Fibroblast of villous mesenchyme (primary cell): ENCODE results near the gene RNU7-1. TPM values are rescaled to one million over a fixed set of nuclear protein-coding genes. Genes with fewer than 3 reads are reported as not detected.
A peak's percentile ranks its signal among the peaks of the same experiment; 100 is the strongest.

Experiments used
- DNase-seq: peaks from one replicate; pipeline ENCODE4 v3.0.0-alpha.2; 2010; ENCODE audit warnings: low read depth
- H3K4me3 ChIP-seq: 2 replicates; pipeline ENCODE4 v1.5.1; 2011; ENCODE audit warnings: low read depth, mild to moderate bottlenecking, low read length
- total RNA-seq: library from RNA; depleted of rRNA; stranded (reverse); fragments of >200 nt; gene quantifications from 2 replicates; pipeline ENCODE4 v1.2.3, GENCODE V29; 2012
- TF ChIP-seq, protein P1 (sequence below): IDR thresholded peaks from 2 replicates; pipeline ENCODE4 v1.5.1; 2012; ENCODE audit warnings: low read depth, mild to moderate bottlenecking, low read length; ENCODE audit not compliant: insufficient read depth

RNU7-1 gene
- total RNA-seq, 1 donor, result not detected

DNA sequence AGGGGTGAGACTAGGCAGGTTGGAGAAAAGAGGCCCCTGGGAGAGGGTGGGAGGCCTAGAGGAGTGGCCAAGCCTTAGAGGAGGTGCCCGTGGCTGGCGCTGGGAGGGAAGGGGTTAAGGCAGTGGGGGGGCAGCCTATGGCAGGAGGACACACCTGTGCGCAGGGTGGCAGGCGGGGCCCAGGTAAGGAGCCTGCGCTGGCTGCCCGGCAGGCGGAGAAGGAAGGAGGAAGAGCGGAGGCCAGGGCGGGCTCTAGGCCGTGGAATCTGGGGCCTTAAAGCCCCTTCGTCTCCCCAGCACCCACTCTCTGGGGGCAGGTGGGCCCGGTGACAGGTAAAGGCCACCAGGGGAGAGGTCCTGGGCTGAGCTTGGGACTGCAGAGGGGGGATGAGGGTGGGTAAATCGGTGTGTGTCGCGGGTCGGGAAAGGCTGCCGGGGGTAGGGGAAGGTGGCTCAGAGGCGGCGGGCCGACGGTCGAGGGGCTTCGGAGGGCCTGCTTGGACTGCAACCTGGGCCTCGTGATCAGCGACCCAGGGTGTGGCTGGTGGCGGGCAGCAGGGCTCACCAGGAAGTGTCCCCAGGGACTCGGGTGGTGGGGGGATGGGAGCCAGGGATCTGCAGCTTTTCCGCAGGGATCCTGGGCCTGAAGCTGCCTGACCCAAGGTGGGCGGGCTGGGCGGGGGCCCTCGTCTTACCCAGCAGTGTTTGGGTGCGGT, 19.6 kb downstream of the RNU7-1 start:
- H3K4me3 ChIP-seq, result no peak overlapping the region
- TF ChIP-seq, protein P1, sequence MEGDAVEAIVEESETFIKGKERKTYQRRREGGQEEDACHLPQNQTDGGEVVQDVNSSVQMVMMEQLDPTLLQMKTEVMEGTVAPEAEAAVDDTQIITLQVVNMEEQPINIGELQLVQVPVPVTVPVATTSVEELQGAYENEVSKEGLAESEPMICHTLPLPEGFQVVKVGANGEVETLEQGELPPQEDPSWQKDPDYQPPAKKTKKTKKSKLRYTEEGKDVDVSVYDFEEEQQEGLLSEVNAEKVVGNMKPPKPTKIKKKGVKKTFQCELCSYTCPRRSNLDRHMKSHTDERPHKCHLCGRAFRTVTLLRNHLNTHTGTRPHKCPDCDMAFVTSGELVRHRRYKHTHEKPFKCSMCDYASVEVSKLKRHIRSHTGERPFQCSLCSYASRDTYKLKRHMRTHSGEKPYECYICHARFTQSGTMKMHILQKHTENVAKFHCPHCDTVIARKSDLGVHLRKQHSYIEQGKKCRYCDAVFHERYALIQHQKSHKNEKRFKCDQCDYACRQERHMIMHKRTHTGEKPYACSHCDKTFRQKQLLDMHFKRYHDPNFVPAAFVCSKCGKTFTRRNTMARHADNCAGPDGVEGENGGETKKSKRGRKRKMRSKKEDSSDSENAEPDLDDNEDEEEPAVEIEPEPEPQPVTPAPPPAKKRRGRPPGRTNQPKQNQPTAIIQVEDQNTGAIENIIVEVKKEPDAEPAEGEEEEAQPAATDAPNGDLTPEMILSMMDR, result no peak
- no peak for DNase-seq

DNA sequence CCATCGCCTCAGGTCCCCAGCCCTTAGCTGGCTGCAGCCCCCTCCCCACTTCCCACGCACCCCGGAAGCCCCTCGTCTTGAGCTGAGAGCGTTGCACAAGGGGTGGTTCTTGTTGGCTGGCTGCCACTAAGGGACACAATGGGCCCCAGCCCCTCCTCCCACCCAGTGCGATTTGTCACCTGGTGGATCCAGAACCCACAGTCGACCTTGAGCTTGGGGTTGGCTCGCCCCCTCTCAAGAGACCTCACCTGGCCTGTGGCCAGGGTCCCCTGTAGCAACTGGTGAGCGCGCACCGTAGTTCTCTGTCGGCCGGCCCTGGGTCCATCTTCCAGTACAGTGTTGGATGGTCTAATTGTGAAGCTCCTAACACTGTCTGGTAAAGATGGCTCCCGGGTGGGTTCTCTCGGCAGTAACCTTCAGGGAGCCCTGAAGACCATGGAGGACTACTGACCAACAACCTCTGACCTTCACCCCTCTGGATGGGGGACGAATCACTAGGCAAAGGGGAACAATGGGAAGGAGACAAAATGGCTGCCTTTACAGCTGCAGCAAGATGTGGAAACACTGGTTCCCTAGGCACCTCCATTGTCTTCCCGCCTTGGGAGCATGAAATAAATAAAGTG, 20.3 kb downstream of the RNU7-1 start:
- TF ChIP-seq, protein P1, result no peak
- DNase-seq, result no peak
- H3K4me3 ChIP-seq, result no peak overlapping the region

DNA sequence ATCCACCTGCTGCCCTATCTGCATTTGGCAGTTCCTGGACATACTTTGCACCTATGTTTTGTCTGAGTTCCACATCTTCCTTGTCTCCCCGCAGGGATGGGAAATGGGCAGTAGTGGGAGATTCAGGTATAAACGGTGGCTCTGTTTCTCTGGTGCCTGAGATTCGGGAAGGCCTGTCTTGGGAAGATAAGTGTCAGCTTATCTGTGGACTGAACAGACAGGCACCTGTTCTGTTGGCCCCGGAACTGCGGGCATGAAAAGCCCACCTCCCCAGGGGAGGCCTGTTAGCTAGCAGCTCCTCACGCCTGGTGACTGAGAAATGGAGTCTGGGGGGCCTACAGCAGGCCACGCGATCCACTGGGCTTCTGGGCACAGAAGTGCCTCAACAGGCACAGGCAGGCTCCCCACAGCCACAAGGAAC, 21.0 kb downstream of the RNU7-1 start:
- no peak for DNase-seq
- TF ChIP-seq, protein P1, result no peak

DNA sequence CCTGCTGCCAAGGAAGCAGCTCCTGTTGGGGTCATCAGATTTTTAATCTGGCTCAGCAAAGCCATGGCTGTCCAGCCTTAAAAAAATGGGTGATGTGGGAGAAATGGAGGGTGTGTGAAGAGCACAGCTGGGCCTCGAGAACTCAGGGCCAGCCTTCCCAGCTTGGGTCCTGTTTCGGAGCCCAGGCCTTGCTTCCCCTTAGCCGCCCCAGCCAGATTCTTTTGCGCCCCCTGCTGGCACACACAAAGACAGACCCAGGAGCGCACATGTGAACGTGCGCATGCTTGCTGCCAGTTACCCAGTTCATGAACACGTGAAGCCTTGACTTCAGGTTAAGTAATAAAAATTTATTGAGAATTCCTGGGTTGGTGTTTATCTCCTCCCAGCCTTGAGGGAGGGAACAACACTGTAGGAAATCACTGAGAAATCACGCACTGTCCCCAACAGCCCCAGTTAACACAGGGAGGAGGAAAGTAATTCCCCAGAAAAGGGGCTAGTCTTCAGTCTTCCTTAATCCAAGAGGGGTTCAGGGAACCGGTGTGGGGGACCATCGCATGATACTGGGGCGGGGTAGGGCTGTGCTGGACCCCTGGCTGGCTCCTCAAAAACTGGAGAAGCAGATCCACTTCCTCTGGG, 21.5 kb downstream of the RNU7-1 start:
- TF ChIP-seq, protein P1, result peak; percentile 91
- peak; percentile 90 for DNase-seq

More for the DNA sequence above, 21.0 kb downstream of the RNU7-1 start:
- H3K4me3 ChIP-seq, result no peak overlapping the region

DNA sequence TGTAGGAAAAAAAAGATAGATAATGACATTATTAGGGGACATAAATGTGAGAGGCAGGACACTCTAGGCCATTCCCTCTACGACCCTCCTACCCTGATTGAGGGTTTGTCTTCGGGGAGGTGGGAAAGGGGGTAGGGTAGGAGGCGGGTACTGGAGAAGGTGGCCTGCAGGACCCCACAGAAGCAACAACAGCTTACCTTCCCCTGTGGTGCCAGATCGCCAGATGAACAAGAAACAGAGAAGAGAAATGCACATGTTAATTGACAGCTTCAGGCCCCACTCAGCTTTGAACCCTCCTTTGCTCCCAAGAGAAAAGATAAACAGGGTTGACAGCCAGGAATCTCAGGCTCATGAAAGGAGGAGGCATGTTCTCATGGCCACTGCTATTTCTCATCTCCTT, 22.1 kb downstream of the RNU7-1 start:
- H3K4me3 ChIP-seq, result no peak overlapping the region
- no peak for DNase-seq
- TF ChIP-seq, protein P1, result no peak

More for the DNA sequence above, 21.5 kb downstream of the RNU7-1 start:
- H3K4me3 ChIP-seq, result no peak overlapping the region

DNA sequence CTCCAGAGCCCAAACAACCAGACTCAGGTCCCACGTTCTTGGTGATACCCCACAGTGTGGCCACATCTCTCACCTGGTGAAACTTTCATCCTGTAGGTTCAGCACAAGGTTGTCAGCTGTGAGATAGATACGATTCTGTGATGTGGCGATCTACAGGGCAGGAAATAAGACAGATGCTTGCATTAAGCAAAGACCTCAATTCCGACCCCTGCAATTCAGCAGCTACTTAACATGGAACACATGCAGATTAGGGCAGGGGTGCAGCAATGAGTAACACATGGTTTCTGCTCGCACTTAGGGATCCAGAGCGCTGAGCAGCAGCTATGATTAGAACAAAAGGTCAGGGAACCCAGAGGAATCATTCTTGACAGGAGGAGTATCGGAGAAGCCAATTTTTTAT, 22.7 kb downstream of the RNU7-1 start:
- TF ChIP-seq, protein P1, result no peak
- no peak overlapping the region for H3K4me3 ChIP-seq
- no peak for DNase-seq
